GM12878 (cell line): ENCODE data around the gene FUS. TPM values are rescaled to one million over a fixed set of nuclear protein-coding genes. Genes with fewer than 3 reads are reported as not detected.

Experiments
- BACH1 ChIP-seq: fragments of 450-650 bp; IDR thresholded peaks from 2 replicates; pipeline ENCODE4 v1.6.1; 2017; ENCODE audit warnings: mild to moderate bottlenecking, borderline replicate concordance
- BRCA1 ChIP-seq: IDR thresholded peaks from 2 replicates; pipeline ENCODE4 v1.6.1; 2011; ENCODE audit warnings: low read depth, low read length, improper control_type of control experiment
- CEBPB ChIP-seq, 2 experiments: fragments of 150-350 bp in 1 of 2; IDR thresholded peaks; 2 replicates each; pipeline ENCODE4 v1.6.1; 2012 to 2014; ENCODE audit warnings: low read depth in 2 of 2, low read length in 2 of 2, borderline replicate concordance in 1 of 2, inconsistent platforms in 1 of 2
- FOXM1 ChIP-seq: IDR thresholded peaks from 2 replicates; pipeline ENCODE4 v1.6.1; 2012; ENCODE audit warnings: low read depth, mild to moderate bottlenecking, inconsistent platforms, low read length, moderate library complexity
- HDAC6 ChIP-seq: fragments of 200-600 bp; sonication (generic); IDR thresholded peaks from one replicate; pipeline ENCODE4 v1.8.0; 2017; ENCODE audit warnings: antibody characterized with exemption; ENCODE audit not compliant: unreplicated experiment
- HSF1 ChIP-seq: fragments of 150-350 bp; IDR thresholded peaks from 2 replicates; pipeline ENCODE4 v1.6.1; 2014; ENCODE audit warnings: mild to moderate bottlenecking, low read depth, low read length
- JUNB ChIP-seq: IDR thresholded peaks from 2 replicates; pipeline ENCODE4 v1.6.1; 2016; ENCODE audit warnings: antibody characterized with exemption, mild to moderate bottlenecking
- LARP7 ChIP-seq: fragments of 450-650 bp; IDR thresholded peaks from 2 replicates; pipeline ENCODE4 v1.6.1; 2017; ENCODE audit warnings: mild to moderate bottlenecking
- MEF2A ChIP-seq: IDR thresholded peaks from 2 replicates; pipeline ENCODE4 v1.6.1; 2011; ENCODE audit warnings: low read depth, mild to moderate bottlenecking, low read length, moderate library complexity; ENCODE audit not compliant: insufficient read depth
- MLLT1 ChIP-seq: fragments of 450-650 bp; IDR thresholded peaks from 2 replicates; pipeline ENCODE4 v1.6.1; 2016; ENCODE audit warnings: mild to moderate bottlenecking
- NFYB ChIP-seq: IDR thresholded peaks from 2 replicates; pipeline ENCODE4 v1.6.1; 2011; ENCODE audit warnings: low read depth, mild to moderate bottlenecking, low read length, improper control_type of control experiment, moderate library complexity; ENCODE audit not compliant: insufficient read depth
- NKRF ChIP-seq: fragments of 450-650 bp; conservative IDR thresholded peaks from 2 replicates; pipeline ENCODE4 v1.6.1; 2017; ENCODE audit warnings: mild to moderate bottlenecking, moderate library complexity
- NR2C1 ChIP-seq: fragments of 450-650 bp; IDR thresholded peaks from 2 replicates; pipeline ENCODE4 v1.6.1; 2017; ENCODE audit warnings: antibody characterized with exemption, mild to moderate bottlenecking, moderate library complexity
- PKNOX1 ChIP-seq: fragments of 450-650 bp; IDR thresholded peaks from 2 replicates; pipeline ENCODE4 v1.6.1; 2016; ENCODE audit warnings: mild to moderate bottlenecking
- RAD51 ChIP-seq: fragments of 450-650 bp; IDR thresholded peaks from 2 replicates; pipeline ENCODE4 v1.6.1; 2016; ENCODE audit warnings: moderate library complexity, mild to moderate bottlenecking, inconsistent platforms
- SMAD1 ChIP-seq: fragments of 450-650 bp; IDR thresholded peaks from 2 replicates; pipeline ENCODE4 v1.6.1; 2018; ENCODE audit warnings: mild to moderate bottlenecking, low read depth; ENCODE audit not compliant: partially characterized antibody
- SMARCA5 ChIP-seq: fragments of 450-650 bp; IDR thresholded peaks from 2 replicates; pipeline ENCODE4 v1.6.1; 2017; ENCODE audit warnings: mild to moderate bottlenecking
- ZBTB11 ChIP-seq: fragments of 450-650 bp; formaldehyde crosslinking; IDR thresholded peaks from 2 replicates; pipeline ENCODE4 v1.5.0; 2022; ENCODE audit warnings: mild to moderate bottlenecking, missing genetic modification characterization
- ZNF207 ChIP-seq: fragments of 450-650 bp; IDR thresholded peaks from 2 replicates; pipeline ENCODE4 v1.6.1; 2014; ENCODE audit warnings: antibody characterized with exemption, mild to moderate bottlenecking, borderline replicate concordance
- polyA plus RNA-seq, 11 experiments: library from polyadenylated mRNA; depleted of rRNA in 4 of 11; unstranded in 6 of 11; stranded (reverse) in 5 of 11; fragments of >200 nt; fragmentation: Nextera tagmentation in 4 of 11; fragmentation: Illumina TruSeq in 1 of 11; extraction: Ambion mirVana in 4 of 11; extraction: Trizol in 1 of 11; gene quantifications; 1 replicate in 1 of 11; 2 replicates in 10 of 11; pipeline versions ENCODE4 v1.2.1 to v1.2.3, GENCODE V29; 2011 to 2016; ENCODE audit warnings: inconsistent platforms in 2 of 11, missing spikeins in 2 of 11, low read depth in 1 of 11
- total RNA-seq, 4 experiments: library from RNA; depleted of rRNA in 3 of 4; stranded (reverse); fragments of >200 nt in 3 of 4; fragmentation: Illumina TruSeq in 1 of 4; extraction: Trizol in 1 of 4; gene quantifications; 2 replicates each; pipeline versions ENCODE4 v1.2.1 to v1.2.3, GENCODE V29; 2013 to 2021

Gene FUS
- total and polyA plus RNA-seq, 10 of the 15 experiments (the other 5 are each of a cell fraction or from before 2014, with no cell fraction given) = 46.8 to 521 (median 347) TPM

- TF ChIP-seq CEBPB (IDR thresholded peaks at IDR 0.05; ENCODE audit: borderline replicate concordance in 1 of 2, low read depth in 2 of 2, low read length in 2 of 2) (no peak), HSF1 (no peak), ZBTB11 (CRISPR knock-in tag) (no peak), NFYB (no peak), SMAD1 (no peak), HDAC6 (no peak), BRCA1 (no peak), RAD51 (no peak), JUNB (no peak), MEF2A (no peak), LARP7 (no peak), PKNOX1 (no peak), MLLT1 (no peak; the same call in 1 of the 2 replicates), NKRF (no peak), SMARCA5 (no peak), BACH1 (no peak), NR2C1 (no peak), FOXM1 (no peak), ZNF207 (no peak)
These were observed 21.9 kb downstream of the FUS start (continued) for GRCh38 chr16:31201582-31202413.
